Peyer's patch (tissue), 4 donors: Measurements from ENCODE around the gene CHADL. TPM values are rescaled to one million over a fixed set of nuclear protein-coding genes. Genes with fewer than 3 reads are reported as not detected.

Source experiments
- DNase-seq, 3 donors: peaks; one replicate each; pipeline ENCODE4 v3.0.0-alpha.2; 2017 to 2019
- H3K27ac ChIP-seq, 4 donors: fragments of 200-600 bp; sonication (generic); one replicate each; pipeline ENCODE4 v1.5.1; 2016 to 2019
- H3K27me3 ChIP-seq, 2 donors: fragments of 200-600 bp; sonication (generic); one replicate each; pipeline ENCODE4 v1.5.1; 2019
- H3K36me3 ChIP-seq, 3 donors: fragments of 200-600 bp; sonication (generic); one replicate each; pipeline ENCODE4 v1.5.1; 2016 to 2019
- H3K4me1 ChIP-seq, 4 donors: fragments of 200-600 bp; sonication (generic); one replicate each; pipeline ENCODE4 v1.5.1; 2016 to 2019
- H3K4me3 ChIP-seq, 4 donors: fragments of 200-600 bp; sonication (generic); 1 replicate in 3 of 4; 2 replicates in 1 of 4; pipeline ENCODE4 v1.5.1; 2016 to 2019; ENCODE audit warnings: mild to moderate bottlenecking in 1 of 4
- H3K9me3 ChIP-seq, 4 donors: fragments of 200-600 bp; sonication (generic); one replicate each; pipeline ENCODE4 v1.5.1; 2016 to 2019; ENCODE audit warnings: mild to moderate bottlenecking in 1 of 4
- POLR2A ChIP-seq, 2 donors: fragments of 450-650 bp; IDR thresholded peaks; one replicate each; pipeline ENCODE4 v1.5.1; 2017; ENCODE audit warnings: antibody characterized with exemption in 2 of 2, mild to moderate bottlenecking in 2 of 2, moderate library complexity in 2 of 2
- total RNA-seq, 4 donors: library from RNA; depleted of rRNA; stranded (reverse); fragments of >200 nt; gene quantifications; one replicate each; pipeline ENCODE4 v1.1.0, GENCODE V29; 2016
- TF ChIP-seq, protein P1 (sequence below), 6 experiments: fragments of 450-650 bp in 4 of 6; fragments of 200-600 bp in 2 of 6; sonication (generic) in 1 of 6; IDR thresholded peaks; one replicate each; pipeline ENCODE4 v1.5.1; 2017 to 2019; ENCODE audit warnings: antibody characterized with exemption in 6 of 6, mild to moderate bottlenecking in 3 of 6, moderate library complexity in 1 of 6

Gene CHADL
- total RNA-seq, 4 donors from 2014 or later = 0.80 to 5.3 (median 2.3) TPM; not detected in 1

DNA sequence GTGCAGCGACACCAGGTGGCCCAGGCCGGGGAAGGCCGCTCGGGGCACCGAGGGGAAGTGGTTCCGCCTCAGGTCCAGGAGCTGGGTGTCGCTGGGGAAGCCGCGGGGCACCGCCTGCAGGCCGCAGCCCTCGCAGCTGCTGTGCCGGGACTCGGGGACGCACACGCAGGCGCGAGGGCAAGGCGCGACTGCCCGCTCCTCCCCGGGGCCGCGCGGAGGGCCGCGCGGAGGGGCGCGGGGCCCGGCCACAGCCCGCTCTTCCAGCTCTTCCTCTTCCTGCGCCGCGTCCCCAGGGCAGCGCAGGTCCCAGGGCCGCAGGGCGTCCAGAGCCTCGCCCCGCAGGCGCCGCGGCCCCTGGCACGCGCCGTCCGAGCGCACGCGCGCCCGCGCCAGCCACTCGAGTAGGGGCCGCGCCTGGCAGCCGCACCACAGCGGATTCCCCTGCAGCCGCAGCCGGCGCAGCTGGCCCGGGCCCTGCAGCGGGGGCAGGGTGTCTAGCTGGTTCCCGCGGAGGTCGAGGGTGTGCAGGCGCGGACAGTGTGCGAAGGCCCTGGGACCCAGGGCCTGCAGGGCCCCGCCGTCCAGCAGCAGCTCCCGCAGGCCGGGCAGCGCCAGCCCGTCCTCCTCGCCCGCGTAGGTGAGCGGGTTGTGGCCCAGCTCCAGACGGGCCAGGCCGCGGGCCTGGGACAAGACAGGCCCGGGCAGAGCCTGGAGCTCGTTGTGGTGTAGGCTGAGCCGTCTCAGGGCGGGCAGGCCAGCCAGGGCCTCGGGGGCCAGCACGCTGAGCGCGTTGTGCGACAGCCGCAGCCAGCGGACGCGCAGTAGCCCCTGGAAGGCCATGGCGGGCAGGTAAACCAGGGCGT lies 2.8 kb downstream of the CHADL start:
- Histone ChIP-seq H3K9me3 (no peaks in the 10 kb centered on the region), H3K36me3 (no peaks in the 10 kb centered on the region), H3K4me1 (peaks cover 0 to 14% (median 8%) of the 10 kb centered on the region in 4 donors), H3K27me3 (no peaks in the 10 kb centered on the region), H3K27ac (peak overlapping the region in 3 of 4 donors; percentile 3 to 53 (median 28)), H3K4me3 (peak overlapping the region; percentile 32 to 70 (median 58))
- no peak for TF ChIP-seq POLR2A (IDR thresholded peaks at IDR 0.05)
- TF ChIP-seq, protein P1, sequence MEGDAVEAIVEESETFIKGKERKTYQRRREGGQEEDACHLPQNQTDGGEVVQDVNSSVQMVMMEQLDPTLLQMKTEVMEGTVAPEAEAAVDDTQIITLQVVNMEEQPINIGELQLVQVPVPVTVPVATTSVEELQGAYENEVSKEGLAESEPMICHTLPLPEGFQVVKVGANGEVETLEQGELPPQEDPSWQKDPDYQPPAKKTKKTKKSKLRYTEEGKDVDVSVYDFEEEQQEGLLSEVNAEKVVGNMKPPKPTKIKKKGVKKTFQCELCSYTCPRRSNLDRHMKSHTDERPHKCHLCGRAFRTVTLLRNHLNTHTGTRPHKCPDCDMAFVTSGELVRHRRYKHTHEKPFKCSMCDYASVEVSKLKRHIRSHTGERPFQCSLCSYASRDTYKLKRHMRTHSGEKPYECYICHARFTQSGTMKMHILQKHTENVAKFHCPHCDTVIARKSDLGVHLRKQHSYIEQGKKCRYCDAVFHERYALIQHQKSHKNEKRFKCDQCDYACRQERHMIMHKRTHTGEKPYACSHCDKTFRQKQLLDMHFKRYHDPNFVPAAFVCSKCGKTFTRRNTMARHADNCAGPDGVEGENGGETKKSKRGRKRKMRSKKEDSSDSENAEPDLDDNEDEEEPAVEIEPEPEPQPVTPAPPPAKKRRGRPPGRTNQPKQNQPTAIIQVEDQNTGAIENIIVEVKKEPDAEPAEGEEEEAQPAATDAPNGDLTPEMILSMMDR (IDR thresholded peaks at IDR 0.05) = peak; percentile 55 to 85 (median 78)
- DNase-seq = peak; percentile 78 to 93 (median 89)

DNA sequence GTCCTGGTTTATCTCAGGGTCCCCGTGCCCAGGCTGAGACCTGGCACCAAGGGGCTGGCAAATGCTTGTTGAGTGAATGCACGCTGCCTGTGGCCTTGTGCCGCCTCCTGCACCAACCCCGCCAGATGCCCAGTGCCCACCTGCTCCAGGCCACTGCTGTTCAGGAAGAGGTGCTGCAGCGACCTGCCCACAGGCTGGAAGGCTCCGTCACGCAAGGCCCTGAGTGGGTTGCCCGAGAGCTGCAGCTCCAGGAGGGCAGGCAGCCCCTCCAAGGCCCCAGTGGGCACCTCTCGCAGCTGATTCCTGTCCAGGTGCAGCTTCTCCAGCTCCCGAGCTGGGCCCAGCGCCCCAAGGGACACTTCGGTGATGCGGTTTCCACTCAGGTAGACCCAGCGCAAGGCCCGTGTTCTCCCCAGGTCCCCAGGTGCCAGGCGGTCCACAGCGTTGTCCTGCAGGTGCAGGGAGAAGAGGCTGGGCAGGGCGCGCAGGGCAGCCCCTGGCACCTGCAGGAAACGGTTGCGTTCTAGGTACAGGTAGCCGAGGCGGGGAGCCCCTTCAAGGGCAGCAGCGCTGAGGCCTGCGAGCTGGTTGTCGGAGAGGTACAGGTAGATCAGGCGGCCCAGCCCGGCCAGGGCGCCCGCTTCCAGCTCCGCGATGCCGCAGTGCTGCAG lies 3.6 kb downstream of the CHADL start:
- peak in 1 of 3 donors; percentile 59 for DNase-seq
- Histone ChIP-seq H3K4me1 (peaks cover 0 to 14% (median 8%) of the 10 kb centered on the region in 4 donors), H3K9me3 (no peaks in the 10 kb centered on the region), H3K4me3 (peak overlapping the region; percentile 32 to 70 (median 58)), H3K27me3 (no peaks in the 10 kb centered on the region), H3K27ac (peak overlapping the region in 2 of 4 donors; percentile 3 to 53), H3K36me3 (no peaks in the 10 kb centered on the region)
- no peak for TF ChIP-seq POLR2A (IDR thresholded peaks at IDR 0.05)
- TF ChIP-seq, protein P1 (IDR thresholded peaks at IDR 0.05) = no peak

DNA sequence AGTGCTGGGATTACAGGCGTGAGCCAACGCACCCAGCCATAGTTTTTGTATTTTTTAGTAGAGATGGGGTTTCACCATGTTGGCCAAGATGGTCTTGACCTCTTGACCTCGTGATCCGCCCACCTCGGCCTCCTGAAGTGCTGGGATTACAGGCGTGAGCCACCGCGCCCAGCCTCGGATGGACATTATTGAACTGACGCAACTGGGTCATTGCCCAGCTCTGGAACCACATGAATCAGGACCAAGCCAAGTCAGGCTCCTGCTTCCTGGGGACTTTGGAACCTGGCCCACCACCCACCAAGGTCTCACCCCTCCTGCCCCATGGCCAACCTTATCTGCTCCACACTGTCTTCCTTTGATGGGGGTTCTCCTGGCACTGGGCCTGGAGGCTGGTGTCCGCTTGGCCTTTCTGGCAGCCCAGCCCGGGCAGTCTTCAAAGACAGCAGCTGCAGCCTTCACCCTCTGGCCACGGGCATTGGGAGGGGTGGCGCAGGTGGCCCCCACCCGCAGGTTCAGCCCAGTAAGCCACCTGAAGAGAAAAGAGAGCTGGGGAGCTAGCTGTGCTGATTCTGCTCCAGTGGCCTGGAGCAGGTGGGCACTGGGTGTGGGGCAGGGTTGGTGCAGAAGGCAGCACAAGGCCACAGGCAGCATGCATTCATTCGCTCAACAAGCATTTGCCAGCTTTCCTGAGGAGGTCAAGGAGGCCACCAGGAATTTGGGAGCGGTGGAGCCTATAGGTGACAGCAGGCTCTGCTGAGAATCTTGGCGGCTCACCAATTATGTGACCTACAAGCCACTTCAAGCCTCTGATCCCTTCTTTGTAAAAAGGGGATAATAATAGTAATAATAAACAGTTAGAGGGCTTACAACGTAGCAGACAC lies 5.7 kb downstream of the CHADL start:
- Histone ChIP-seq H3K9me3 (no peaks in the 10 kb centered on the region), H3K4me3 (no peak overlapping the region), H3K27me3 (no peaks in the 10 kb centered on the region), H3K4me1 (peaks cover 0 to 14% (median 8%) of the 10 kb centered on the region in 4 donors), H3K36me3 (peaks cover 0 to 11% (median 0%) of the 10 kb centered on the region in 3 donors), H3K27ac (no peak overlapping the region)
- no peak for DNase-seq
- TF ChIP-seq, protein P1 (IDR thresholded peaks at IDR 0.05) = no peak
- TF ChIP-seq POLR2A (IDR thresholded peaks at IDR 0.05) = no peak

DNA sequence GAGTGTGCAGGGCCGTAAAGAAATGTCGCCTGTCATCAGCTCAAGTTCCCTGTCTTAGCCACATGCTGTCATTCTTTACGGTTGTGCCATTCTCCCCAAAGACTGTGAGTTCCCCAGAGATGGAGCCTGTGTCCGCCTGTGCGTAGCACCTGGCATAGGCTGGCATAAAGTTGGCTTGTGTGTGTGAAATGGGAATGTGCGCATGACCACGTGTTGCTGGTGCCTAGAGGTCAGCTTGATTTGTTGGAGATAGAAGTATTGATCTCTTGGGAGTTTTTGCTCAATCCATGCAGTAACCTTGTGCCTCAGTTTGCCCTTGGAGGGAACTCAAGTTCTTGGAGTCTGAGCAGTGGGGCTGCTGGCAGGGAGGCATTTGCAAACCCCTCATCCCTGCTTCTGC lies 9.4 kb downstream of the CHADL start:
- no peak for TF ChIP-seq POLR2A (IDR thresholded peaks at IDR 0.05)
- TF ChIP-seq, protein P1 (IDR thresholded peaks at IDR 0.05) = no peak
- H3K36me3 ChIP-seq = peaks cover 0 to 45% (median 0%) of the 10 kb centered on the region in 3 donors

DNA sequence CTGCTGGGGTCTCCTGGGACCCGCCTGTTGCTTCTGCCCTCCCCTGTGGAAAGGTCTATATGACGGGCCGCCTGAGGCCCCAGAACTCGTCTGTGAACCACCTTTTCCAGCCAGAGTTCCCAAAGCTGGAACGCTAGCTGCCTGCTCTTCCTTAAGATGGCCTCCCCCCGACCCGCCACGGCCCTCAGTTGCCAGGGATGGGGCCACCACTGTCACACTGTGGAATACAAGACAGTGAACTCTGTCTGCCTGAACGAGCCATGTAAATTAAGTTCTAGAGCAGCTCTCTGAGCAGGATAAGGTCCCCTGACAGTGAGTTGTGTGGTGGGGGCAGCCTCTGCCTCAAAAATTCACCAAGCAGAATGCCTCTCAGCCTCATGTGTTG lies 10.3 kb downstream of the CHADL start:
- H3K27me3 ChIP-seq = no peaks in the 10 kb centered on the region
- no peaks in the 10 kb centered on the region for H3K4me1 ChIP-seq
- DNase-seq = no peak
- TF ChIP-seq POLR2A (IDR thresholded peaks at IDR 0.05) = no peak
- TF ChIP-seq, protein P1 (IDR thresholded peaks at IDR 0.05) = no peak
- H3K9me3 ChIP-seq = no peaks in the 10 kb centered on the region
- H3K4me3 ChIP-seq = no peak overlapping the region
- peak overlapping the region in 1 of 4 donors; percentile 19 for H3K27ac ChIP-seq
- H3K36me3 ChIP-seq = peaks cover 0 to 55% (median 0%) of the 10 kb centered on the region in 3 donors

More for the DNA sequence above, 9.4 kb downstream of the CHADL start:
- Histone ChIP-seq H3K9me3 (no peaks in the 10 kb centered on the region), H3K27ac (no peak overlapping the region), H3K27me3 (no peaks in the 10 kb centered on the region), H3K4me3 (no peak overlapping the region), H3K4me1 (no peaks in the 10 kb centered on the region)
- DNase-seq = no peak
